Ovary (tissue), 3 donors: ENCODE measurements around the gene SMIM10.

Experiments used
- EP300 ChIP-seq: sonication (generic); formaldehyde crosslinking; IDR thresholded peaks from one replicate; pipeline ENCODE4 v1.6.1; 2017; ENCODE audit warnings: antibody characterized with exemption
- POLR2A ChIP-seq: fragments of 450-650 bp; IDR thresholded peaks from one replicate; pipeline ENCODE4 v1.6.1; 2017; ENCODE audit warnings: antibody characterized with exemption, mild to moderate bottlenecking, moderate library complexity
- TF ChIP-seq, protein P1 (sequence below), 3 donors: fragments of 450-650 bp in 2 of 3; fragments of 200-600 bp in 1 of 3; IDR thresholded peaks; one replicate each; pipeline versions ENCODE4 v1.5.1 to v1.8.0; 2016 to 2022; ENCODE audit warnings: antibody characterized with exemption in 3 of 3, mild to moderate bottlenecking in 1 of 3
- donor health status: DM: no; HTN: no; CAD: no.

DNA sequence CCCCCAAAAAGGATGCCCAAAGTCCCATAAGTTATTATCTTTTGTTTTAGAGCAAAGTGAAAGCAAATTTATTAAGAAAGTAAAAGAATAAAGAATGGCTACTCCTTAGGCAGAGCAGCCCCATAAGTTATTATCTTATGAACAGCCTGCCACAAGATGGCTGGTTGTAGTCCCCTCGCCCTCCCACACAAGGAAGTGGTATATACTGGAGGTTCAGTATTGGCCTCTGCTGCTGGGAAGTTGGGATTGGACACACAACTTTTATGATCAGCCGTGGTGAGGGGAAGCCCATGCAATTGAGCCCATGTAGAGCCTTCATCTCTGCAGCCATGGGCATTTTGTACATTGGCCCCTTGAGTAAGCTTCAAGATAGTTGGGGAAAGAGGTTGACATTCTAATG is 8.0 kb upstream of the SMIM10 start:
- TF ChIP-seq, protein P1, sequence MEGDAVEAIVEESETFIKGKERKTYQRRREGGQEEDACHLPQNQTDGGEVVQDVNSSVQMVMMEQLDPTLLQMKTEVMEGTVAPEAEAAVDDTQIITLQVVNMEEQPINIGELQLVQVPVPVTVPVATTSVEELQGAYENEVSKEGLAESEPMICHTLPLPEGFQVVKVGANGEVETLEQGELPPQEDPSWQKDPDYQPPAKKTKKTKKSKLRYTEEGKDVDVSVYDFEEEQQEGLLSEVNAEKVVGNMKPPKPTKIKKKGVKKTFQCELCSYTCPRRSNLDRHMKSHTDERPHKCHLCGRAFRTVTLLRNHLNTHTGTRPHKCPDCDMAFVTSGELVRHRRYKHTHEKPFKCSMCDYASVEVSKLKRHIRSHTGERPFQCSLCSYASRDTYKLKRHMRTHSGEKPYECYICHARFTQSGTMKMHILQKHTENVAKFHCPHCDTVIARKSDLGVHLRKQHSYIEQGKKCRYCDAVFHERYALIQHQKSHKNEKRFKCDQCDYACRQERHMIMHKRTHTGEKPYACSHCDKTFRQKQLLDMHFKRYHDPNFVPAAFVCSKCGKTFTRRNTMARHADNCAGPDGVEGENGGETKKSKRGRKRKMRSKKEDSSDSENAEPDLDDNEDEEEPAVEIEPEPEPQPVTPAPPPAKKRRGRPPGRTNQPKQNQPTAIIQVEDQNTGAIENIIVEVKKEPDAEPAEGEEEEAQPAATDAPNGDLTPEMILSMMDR (IDR thresholded peaks at IDR 0.05), result no peak
- TF ChIP-seq POLR2A (no peak), EP300 (no peak)
